SH-SY5Y (cell line): ENCODE results near the gene CACNA2D4.

Experiments used
- GATA2 ChIP-seq: IDR thresholded peaks from 2 replicates; pipeline ENCODE4 v1.6.1; 2011; ENCODE audit warnings: mild to moderate bottlenecking, low read depth, low read length
- GATA3 ChIP-seq: IDR thresholded peaks from 2 replicates; pipeline ENCODE4 v1.6.1; 2011; ENCODE audit warnings: low read depth, mild to moderate bottlenecking, low read length, moderate library complexity

DNA sequence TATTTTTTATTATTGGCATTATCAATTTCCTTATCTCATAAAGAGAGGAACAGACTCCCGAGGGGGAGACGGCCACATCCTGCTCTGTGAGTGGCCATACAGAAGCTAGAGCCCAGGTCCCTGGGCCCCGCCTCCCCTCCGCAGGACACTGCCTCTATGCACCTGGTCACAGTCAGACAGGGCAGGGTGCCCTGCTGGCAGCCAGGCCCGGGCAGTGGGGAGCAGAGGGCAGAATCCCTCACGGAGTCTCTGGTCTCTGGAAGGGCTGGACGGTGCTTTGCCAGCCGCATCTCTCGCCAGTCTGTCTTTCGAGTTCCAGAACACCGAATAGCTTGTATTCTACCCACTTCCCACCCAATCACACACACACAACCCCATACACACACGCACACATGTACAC, 16.4 kb upstream of the CACNA2D4 start:
- TF ChIP-seq GATA2 (no peak), GATA3 (no peak)
